Suppressor macrophage (primary cell): ENCODE data around the gene FRAS1.
"Not testable (repeated sequence)": the region's sequence is repeated elsewhere in the genome, so short reads cannot be mapped to it uniquely, and the experiment has no call there.

Experiments
- DNase-seq, 4 experiments: peaks; one replicate each; pipeline ENCODE4 v3.0.0-alpha.2; 2020 to 2022

Gene FRAS1

DNA sequence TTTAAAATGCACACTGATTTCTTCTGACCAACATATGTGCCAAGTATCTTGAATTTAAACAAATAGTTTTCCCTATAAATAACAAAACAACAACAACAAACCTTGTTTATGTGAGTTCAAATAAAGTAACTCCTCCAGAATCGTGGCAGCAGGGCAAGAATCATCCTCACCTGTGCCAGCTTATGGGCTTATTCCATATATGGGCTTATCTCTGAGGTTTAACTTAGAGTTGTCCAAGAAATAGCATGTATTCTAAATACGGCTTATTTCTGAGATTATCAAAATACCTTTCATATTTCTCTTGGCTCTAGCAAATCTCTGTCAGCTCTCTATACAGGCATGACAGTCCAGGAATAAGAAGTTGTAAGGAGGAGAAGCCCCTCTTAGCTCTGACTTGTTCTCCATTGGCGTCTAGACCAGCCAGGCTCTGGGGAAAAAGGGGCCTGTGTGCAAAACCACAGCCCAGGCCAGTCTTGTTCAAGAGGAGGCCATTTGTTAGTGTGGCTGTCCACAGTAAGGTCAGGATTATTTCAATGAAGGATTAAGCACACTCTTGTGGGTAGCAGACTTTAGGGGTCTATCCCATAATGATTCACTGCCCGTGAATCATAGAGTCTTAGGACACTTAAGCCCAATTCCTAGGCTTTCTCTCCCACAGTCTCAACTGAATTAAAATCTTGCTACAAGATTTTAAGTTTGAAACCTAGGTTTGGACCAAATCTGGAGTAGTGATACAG lies 63.2 kb downstream of the FRAS1 start:
- no peak for DNase-seq

GRCh38 chr4:78121338-78121904 lies 64.3 kb downstream of the FRAS1 start:
- DNase-seq: no peak

- DNase-seq: not testable (repeated sequence)
Measured at GRCh38 chr4:78125834-78126331, 68.8 kb downstream of the FRAS1 start.

GRCh38 chr4:78129383-78130108 lies 72.4 kb downstream of the FRAS1 start:
- no peak for DNase-seq

GRCh38 chr4:78131403-78131802 lies 74.3 kb downstream of the FRAS1 start:
- DNase-seq: no peak

- no peak for DNase-seq
Measured at GRCh38 chr4:78136109-78137081, 79.3 kb downstream of the FRAS1 start.

DNA sequence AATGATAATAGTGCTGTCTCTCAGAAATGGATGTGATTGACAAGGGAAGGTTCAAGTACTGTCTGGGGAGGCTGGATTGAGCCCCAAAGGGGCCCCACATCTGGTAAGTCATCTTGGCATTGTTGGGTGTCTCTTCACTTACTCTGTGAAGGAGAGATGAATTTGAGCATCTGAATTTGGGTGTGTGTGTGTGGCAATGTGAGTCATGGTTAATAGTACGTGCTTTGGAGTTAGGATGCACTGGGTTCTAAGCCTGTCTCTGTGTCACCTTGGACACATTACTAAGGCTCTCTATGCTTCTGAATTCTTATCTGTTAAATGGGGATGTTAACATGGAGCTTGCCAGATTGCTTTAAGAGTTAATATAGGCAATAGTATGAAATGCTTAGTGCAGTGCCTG lies 80.4 kb downstream of the FRAS1 start:
- DNase-seq: no peak

DNA sequence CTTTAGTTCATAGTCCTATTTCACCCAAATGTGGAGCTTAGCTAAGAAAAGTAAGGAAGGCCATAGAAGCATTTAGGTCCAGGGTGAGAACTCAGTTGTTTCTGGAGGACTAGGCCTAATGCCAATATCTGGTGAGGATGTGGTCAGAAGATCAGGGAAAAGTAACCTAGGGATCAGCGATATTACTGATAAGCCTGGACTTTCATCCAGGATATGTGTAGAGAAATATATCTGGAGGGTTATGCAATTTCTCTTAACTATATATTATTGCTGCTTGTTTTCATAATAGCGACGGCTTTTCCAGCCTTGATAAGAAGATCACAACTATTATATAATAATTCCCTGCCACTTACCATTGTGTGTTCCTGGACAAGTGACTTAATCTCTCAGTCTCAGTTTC lies 81.1 kb downstream of the FRAS1 start:
- no peak for DNase-seq

DNA sequence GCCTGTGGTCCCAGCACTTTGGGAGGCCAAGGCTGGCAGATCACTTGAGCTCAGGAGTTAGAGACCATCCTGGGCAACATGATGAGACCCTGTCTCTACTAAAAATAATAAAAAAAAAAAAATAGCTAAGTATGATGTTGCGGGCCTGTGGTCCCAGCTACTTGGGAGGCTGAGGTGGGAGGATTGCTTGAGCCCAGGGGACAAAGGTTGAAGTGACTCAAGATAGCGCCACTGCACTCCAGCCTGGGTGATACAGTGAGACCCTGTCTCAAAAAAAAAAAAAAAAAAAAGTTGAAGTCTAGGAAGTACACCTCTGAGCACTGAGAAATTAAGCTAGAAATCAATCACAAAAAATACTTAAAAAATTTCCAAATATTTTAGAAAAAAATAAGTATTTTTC lies 86.5 kb downstream of the FRAS1 start:
- DNase-seq: no peak

GRCh38 chr4:78145008-78145407 lies 87.9 kb downstream of the FRAS1 start:
- no peak for DNase-seq

DNA sequence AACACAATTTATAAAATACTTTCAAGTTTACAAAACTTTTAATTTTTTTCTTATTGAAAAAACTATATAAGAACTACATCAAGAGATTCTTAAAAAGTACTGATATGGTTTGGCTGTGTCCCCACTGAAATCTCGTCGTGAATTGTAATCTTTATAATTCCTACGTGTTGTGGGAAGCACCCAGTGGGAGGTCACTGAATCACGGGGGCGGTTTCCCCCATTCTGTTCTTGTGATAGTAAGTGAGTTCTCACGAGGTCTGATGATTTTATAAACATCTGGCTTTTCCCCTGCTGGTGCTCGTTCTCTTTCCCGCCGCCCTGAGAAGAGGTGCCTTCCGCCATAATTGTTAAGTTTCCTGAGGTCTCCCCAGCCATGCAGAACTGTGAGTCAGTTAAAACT lies 88.5 kb downstream of the FRAS1 start:
- DNase-seq: no peak

GRCh38 chr4:78149751-78150542 lies 92.8 kb downstream of the FRAS1 start:
- no peak for DNase-seq

DNA sequence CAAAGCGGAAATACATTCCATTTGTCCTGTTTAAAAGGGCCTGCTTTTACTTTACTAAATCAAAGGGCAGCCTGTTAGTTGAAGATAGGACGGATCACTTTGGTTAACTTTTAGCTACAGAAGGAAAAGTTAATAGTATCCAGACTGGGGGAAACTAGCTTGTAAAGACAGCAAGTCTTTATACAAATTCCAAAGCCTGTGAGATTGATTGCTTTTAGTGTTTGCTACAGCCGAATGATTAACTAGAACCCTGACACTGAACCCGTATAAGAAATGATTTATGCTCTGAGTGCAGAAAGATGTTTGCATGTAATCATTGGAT lies 93.4 kb downstream of the FRAS1 start:
- DNase-seq: no peak

DNA sequence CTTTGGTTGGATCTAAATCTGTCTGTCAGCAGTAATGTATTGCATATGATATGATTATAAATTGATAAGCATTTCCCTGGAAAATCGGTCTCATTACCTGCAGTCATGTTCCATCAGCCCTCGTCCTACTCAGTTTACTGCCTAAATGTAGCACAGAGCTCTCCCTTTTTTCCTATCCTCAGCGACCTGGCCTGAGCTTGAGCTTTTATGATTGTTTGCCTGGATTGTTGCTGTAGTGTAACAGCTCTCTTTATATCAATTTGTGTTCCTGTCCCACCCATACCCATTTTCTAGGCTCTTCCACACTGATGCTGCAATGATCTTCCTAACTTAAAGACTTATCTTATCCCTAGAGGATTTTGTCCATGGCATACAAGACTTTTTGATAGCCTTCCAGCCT lies 95.7 kb downstream of the FRAS1 start:
- DNase-seq: no peak

DNA sequence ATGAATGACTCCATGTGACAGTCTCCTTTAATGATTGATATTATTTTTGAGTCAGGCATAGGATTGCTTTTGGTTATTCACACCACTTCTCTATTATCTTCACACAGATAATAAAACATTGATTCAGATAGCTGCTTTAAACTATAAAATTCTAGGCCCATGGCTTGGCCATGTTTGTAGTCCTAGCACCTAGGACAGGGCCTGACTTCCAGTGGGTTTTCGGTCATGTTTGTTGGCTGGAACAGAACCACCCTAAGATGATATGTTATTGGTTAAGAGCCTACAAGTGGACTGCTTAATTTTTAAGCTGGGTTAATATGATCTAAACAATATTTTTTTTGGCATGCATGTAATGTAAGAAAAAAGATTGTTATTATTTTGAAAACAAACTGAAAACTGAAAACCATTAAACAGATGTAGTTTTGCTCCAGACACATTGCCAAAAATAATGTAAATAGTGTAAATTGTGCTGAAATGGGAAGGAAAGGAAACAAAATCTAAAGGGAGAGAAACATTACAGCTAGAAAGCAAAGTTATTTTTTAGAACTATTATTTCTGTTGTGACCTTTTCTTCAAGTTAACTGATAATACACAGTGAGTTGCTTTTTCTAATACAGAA lies 98.0 kb downstream of the FRAS1 start:
- DNase-seq: no peak

DNA sequence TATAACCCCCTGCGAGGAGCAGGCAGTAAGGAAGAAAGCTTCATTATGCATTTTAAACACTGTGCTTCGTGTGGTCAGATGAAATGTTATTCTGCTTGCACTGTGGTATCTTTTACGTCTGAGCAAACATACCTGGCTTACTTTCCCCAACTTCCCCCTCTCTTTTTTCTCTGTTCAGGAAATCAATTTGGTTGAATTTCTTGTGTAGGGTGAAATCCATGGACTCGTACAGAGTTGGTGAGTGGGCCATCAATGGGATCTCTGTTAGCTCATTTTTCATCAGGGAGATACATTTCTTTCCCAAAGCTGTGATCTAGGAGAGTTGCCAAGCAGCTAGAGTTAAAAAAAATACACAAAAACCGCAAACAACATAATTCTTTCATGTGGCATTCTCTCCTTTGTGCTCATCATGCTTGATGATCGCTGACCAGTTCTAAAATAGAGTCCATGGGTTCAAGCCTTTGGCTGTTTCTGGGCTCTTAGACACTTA lies 98.5 kb downstream of the FRAS1 start:
- DNase-seq: no peak

GRCh38 chr4:78156520-78156919 lies 99.4 kb downstream of the FRAS1 start:
- DNase-seq: no peak

GRCh38 chr4:78162342-78162741 lies 105.2 kb downstream of the FRAS1 start:
- no peak for DNase-seq

- DNase-seq: peak in 1 of 4 experiments; percentile 1
Measured at GRCh38 chr4:78162821-78163220, 105.7 kb downstream of the FRAS1 start.

- no peak for DNase-seq
Measured at GRCh38 chr4:78165758-78166157, 108.6 kb downstream of the FRAS1 start.

DNA sequence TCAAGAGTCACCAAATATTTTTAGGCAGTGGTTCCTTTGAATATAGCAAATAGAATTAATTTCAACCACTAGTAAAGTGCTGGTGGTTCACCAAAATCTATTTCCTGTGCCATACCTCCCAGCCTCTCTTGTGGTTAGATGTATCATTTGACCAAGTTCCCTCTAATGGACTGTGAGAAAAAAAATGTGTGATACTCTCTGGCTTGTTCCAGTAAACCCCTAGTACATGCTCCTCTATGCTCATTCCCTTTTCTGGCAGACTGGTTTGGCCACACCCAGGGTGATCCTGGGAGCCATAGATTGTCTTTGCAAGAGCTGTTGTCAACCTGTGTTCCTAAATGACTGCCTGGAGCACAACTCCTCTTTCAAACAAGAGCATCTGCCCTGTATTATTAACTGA lies 109.5 kb downstream of the FRAS1 start:
- peak in 1 of 4 experiments; percentile 0 for DNase-seq
